Neural cell (in vitro differentiated cells): ENCODE data around the gene PADI3. TPM values are rescaled to one million over a fixed set of nuclear protein-coding genes. Genes with fewer than 3 reads are reported as not detected.

Source experiments
- H2AFZ ChIP-seq: fragments of 200-600, 300-800 bp; sonication (generic), shearing (Covaris generic); 2 replicates; pipeline ENCODE4 v1.6.0; 2014; ENCODE audit warnings: low read depth, mild to moderate bottlenecking, antibody characterized with exemption, low read length, moderate library complexity
- H3F3A ChIP-seq: fragments of 200-600 bp; shearing (Covaris generic); 2 replicates; pipeline ENCODE4 v1.6.1; 2016; ENCODE audit warnings: mild to moderate bottlenecking, moderate library complexity, mixed read lengths, antibody characterized with exemption, low read length; ENCODE audit not compliant: insufficient read depth, poor library complexity, severe bottlenecking
- H3K27ac ChIP-seq: fragments of 200-600, 300-800 bp; sonication (generic), shearing (Covaris generic); 2 replicates; pipeline ENCODE4 v1.5.1; 2014; ENCODE audit warnings: mild to moderate bottlenecking, low read length, moderate library complexity
- H3K27me3 ChIP-seq: fragments of 300-800, 200-600 bp; sonication (generic), shearing (Covaris generic); 2 replicates; pipeline ENCODE4 v1.6.0; 2014; ENCODE audit warnings: mild to moderate bottlenecking, low read depth, low read length, moderate library complexity; ENCODE audit not compliant: insufficient read depth
- H3K36me3 ChIP-seq: fragments of 300-800, 200-600 bp; sonication (generic), shearing (Covaris generic); 2 replicates; pipeline ENCODE4 v1.5.1; 2014; ENCODE audit warnings: mild to moderate bottlenecking, antibody characterized with exemption, low read length, moderate library complexity; ENCODE audit not compliant: insufficient read depth
- H3K4me2 ChIP-seq: fragments of 300-800, 200-600 bp; sonication (generic), shearing (Covaris generic); 2 replicates; pipeline ENCODE4 v1.6.0; 2014; ENCODE audit warnings: mild to moderate bottlenecking, low read length
- H3K4me3 ChIP-seq: fragments of 300-800, 200-600 bp; sonication (generic), shearing (Covaris generic); 2 replicates; pipeline ENCODE4 v1.5.1; 2014; ENCODE audit warnings: mild to moderate bottlenecking, low read length, moderate library complexity
- H3K79me2 ChIP-seq: fragments of 200-600 bp; shearing (Covaris generic); replicated peaks from 2 replicates; pipeline ENCODE4 v1.6.0; 2014; ENCODE audit warnings: mild to moderate bottlenecking, low read length, moderate library complexity; ENCODE audit not compliant: insufficient read depth
- H3K9ac ChIP-seq: fragments of 300-800, 200-600 bp; sonication (generic), shearing (Covaris generic); 2 replicates; pipeline ENCODE4 v1.6.1; 2016; ENCODE audit warnings: mild to moderate bottlenecking, low read length, mixed read lengths
- H3K9me2 ChIP-seq: fragments of 200-600 bp; shearing (Covaris generic); 2 replicates; pipeline ENCODE4 v1.6.1; 2016; ENCODE audit warnings: mild to moderate bottlenecking, low read length, mixed read lengths; ENCODE audit not compliant: insufficient read depth
- H3K9me3 ChIP-seq: fragments of 200-600, 300-800 bp; sonication (generic), shearing (Covaris generic); 2 replicates; pipeline ENCODE4 v1.6.1; 2016; ENCODE audit warnings: mild to moderate bottlenecking, mixed run types, low read length, moderate library complexity, mixed read lengths
- H4K20me1 ChIP-seq: fragments of 200-600 bp; shearing (Covaris generic); 2 replicates; pipeline ENCODE4 v1.6.1; 2016; ENCODE audit warnings: mild to moderate bottlenecking, mixed run types; ENCODE audit not compliant: insufficient read depth
- CTCF ChIP-seq: fragments of 450-650 bp; IDR thresholded peaks from 2 replicates; pipeline ENCODE4 v1.5.1; 2014; ENCODE audit warnings: antibody characterized with exemption, mild to moderate bottlenecking, moderate library complexity; ENCODE audit not compliant: poor library complexity, severe bottlenecking
- EP300 ChIP-seq: fragments of 450-650 bp; conservative IDR thresholded peaks from 2 replicates; pipeline ENCODE4 v1.6.1; 2014; ENCODE audit warnings: antibody characterized with exemption, mild to moderate bottlenecking, moderate library complexity; ENCODE audit not compliant: poor library complexity, severe bottlenecking
- EZH2 ChIP-seq: fragments of 200-600, 300-800 bp; shearing (Covaris generic), sonication (generic); IDR thresholded peaks from 2 replicates; pipeline ENCODE4 v1.6.1; 2014; ENCODE audit warnings: antibody characterized with exemption, low read length, borderline replicate concordance, mild to moderate bottlenecking; ENCODE audit not compliant: insufficient read depth, poor library complexity, severe bottlenecking
- MXI1 ChIP-seq: fragments of 450-650 bp; conservative IDR thresholded peaks from 2 replicates; pipeline ENCODE4 v1.6.1; 2014; ENCODE audit warnings: antibody characterized with exemption, mild to moderate bottlenecking; ENCODE audit not compliant: poor library complexity, severe bottlenecking
- POLR2AphosphoS5 ChIP-seq: IDR thresholded peaks from 2 replicates; pipeline ENCODE4 v1.6.1; 2012
- RAD21 ChIP-seq: fragments of 450-650 bp; conservative IDR thresholded peaks from 2 replicates; pipeline ENCODE4 v1.6.1; 2014; ENCODE audit warnings: antibody characterized with exemption, mild to moderate bottlenecking, moderate library complexity
- SMC3 ChIP-seq: fragments of 450-650 bp; conservative IDR thresholded peaks from 2 replicates; pipeline ENCODE4 v1.6.1; 2014; ENCODE audit warnings: antibody characterized with exemption, mild to moderate bottlenecking, moderate library complexity; ENCODE audit not compliant: poor library complexity
- TAF1 ChIP-seq: IDR thresholded peaks from 2 replicates; pipeline ENCODE4 v1.6.1; 2012; ENCODE audit warnings: low read depth
- polyA plus RNA-seq: library from polyadenylated mRNA; depleted of rRNA; stranded (reverse); fragments of >200 nt; gene quantifications from 2 replicates; pipeline ENCODE4 v1.2.3, GENCODE V29; 2014
- TF ChIP-seq, protein P1 (sequence below): IDR thresholded peaks from 2 replicates; pipeline ENCODE4 v1.6.1; 2012; ENCODE audit warnings: borderline replicate concordance

PADI3 gene
- polyA plus RNA-seq, 1 donor from 2014 or later: not detected

DNA sequence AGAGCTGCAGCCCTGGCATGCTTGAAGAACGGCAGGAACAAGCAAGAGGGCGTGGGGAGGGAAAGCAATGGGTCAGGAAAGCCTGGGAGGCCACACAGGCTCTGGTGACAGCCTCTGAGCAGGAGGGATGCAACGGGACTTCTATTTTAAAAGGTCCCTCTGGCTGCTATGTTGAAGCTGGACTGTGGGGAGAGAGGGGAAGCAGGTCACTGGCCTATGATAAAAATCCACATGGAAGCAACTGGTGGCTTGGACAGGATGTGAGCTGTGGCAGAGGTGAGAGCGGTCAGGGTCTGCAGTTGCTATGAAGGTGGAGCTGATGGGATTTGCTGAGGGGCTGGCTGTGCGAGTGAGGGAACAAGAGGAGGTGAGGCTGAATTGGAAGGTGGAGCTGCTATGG, 32.8 kb upstream of the PADI3 start:
- Histone ChIP-seq H3K9ac (no peak overlapping the region), H3K4me2 (no peak overlapping the region)

GRCh38 chr1:17217607-17218006, 31.3 kb upstream of the PADI3 start:
- Histone ChIP-seq H3K9me2 (no peaks in the 10 kb centered on the region), H3K36me3 (no peaks in the 10 kb centered on the region), H3K4me3 (no peak overlapping the region), H2AFZ (no peak overlapping the region), H3K27me3 (no peaks in the 10 kb centered on the region), H3K9me3 (no peaks in the 10 kb centered on the region), H3F3A (no peaks in the 10 kb centered on the region), H3K79me2 (no peaks in the 10 kb centered on the region), H4K20me1 (no peaks in the 10 kb centered on the region), H3K4me2 (no peak overlapping the region), H3K9ac (no peak overlapping the region), H3K27ac (no peak overlapping the region)
- TF ChIP-seq MXI1: no peak
- TF ChIP-seq EZH2: no peak
- TF ChIP-seq RAD21: no peak
- TF ChIP-seq, protein P1, sequence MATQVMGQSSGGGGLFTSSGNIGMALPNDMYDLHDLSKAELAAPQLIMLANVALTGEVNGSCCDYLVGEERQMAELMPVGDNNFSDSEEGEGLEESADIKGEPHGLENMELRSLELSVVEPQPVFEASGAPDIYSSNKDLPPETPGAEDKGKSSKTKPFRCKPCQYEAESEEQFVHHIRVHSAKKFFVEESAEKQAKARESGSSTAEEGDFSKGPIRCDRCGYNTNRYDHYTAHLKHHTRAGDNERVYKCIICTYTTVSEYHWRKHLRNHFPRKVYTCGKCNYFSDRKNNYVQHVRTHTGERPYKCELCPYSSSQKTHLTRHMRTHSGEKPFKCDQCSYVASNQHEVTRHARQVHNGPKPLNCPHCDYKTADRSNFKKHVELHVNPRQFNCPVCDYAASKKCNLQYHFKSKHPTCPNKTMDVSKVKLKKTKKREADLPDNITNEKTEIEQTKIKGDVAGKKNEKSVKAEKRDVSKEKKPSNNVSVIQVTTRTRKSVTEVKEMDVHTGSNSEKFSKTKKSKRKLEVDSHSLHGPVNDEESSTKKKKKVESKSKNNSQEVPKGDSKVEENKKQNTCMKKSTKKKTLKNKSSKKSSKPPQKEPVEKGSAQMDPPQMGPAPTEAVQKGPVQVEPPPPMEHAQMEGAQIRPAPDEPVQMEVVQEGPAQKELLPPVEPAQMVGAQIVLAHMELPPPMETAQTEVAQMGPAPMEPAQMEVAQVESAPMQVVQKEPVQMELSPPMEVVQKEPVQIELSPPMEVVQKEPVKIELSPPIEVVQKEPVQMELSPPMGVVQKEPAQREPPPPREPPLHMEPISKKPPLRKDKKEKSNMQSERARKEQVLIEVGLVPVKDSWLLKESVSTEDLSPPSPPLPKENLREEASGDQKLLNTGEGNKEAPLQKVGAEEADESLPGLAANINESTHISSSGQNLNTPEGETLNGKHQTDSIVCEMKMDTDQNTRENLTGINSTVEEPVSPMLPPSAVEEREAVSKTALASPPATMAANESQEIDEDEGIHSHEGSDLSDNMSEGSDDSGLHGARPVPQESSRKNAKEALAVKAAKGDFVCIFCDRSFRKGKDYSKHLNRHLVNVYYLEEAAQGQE: no peak
- TF ChIP-seq EP300: no peak

More for the DNA sequence above, 32.8 kb upstream of the PADI3 start:
- H3K9me2 ChIP-seq: no peaks in the 10 kb centered on the region
- H3K36me3 ChIP-seq: no peaks in the 10 kb centered on the region
- H3K9me3 ChIP-seq: no peaks in the 10 kb centered on the region
- H3K27me3 ChIP-seq: no peaks in the 10 kb centered on the region
- H2AFZ ChIP-seq: no peak overlapping the region
- H3K4me3 ChIP-seq: no peak overlapping the region
- H3K79me2 ChIP-seq: no peaks in the 10 kb centered on the region
- TF ChIP-seq POLR2AphosphoS5 (no peak), SMC3 (no peak), CTCF (no peak), EZH2 (no peak), MXI1 (no peak), RAD21 (no peak), TAF1 (no peak), EP300 (no peak)
- TF ChIP-seq, protein P1: no peak
- H3K27ac ChIP-seq: no peak overlapping the region
- H3F3A ChIP-seq: no peaks in the 10 kb centered on the region
- no peaks in the 10 kb centered on the region for H4K20me1 ChIP-seq
